ENCODE results near the gene STXBP2.
"Not testable (repeated sequence)": the region's sequence is repeated elsewhere in the genome, so short reads cannot be mapped to it uniquely, and the experiment has no call there.

DNA sequence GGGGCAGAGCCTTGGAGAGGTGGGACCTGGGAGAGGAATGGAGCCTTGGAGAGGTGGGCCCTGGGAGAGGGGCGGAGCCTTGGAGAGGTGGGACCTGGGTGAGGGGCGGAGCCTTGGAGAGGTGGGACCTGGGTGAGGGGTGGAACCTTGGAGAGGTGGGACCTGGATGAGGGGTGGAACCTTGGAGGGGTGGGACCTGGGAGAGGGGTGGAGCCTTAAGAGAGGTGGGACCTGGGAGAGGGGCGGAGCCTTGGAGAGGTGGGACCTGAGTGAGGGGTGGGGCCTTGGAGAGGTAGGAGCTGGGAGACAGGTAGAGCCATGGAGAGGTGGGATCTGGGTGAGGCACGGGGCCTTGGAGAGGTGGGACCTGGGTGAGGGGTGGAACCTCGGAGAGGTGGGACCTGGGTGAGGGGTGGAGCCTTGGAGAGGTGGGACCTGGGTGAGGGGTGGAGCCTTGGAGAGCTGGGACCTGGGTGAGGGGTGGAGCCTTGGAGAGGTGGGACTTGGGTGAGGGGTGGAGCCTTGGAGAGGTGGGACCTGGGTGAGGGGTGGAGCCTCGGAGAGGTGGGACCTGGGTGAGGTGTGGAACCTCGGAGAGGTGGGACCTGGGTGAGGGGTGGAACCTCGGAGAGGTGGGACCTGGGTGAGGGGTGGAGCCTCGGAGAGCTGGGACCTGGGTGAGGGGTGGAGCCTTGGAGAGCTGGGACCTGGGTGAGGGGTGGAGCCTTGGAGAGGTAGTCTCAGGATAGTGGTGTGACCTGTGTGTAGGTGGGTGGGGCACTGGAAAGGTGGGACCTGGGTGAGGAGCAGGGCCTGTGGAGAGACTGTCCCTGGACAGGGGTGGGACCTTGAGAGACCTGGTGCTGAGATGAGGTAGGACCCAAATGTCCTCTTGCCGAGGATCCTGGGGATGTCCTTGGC is 7.0 kb downstream of the STXBP2 start:
- TF ChIP-seq, protein P1, sequence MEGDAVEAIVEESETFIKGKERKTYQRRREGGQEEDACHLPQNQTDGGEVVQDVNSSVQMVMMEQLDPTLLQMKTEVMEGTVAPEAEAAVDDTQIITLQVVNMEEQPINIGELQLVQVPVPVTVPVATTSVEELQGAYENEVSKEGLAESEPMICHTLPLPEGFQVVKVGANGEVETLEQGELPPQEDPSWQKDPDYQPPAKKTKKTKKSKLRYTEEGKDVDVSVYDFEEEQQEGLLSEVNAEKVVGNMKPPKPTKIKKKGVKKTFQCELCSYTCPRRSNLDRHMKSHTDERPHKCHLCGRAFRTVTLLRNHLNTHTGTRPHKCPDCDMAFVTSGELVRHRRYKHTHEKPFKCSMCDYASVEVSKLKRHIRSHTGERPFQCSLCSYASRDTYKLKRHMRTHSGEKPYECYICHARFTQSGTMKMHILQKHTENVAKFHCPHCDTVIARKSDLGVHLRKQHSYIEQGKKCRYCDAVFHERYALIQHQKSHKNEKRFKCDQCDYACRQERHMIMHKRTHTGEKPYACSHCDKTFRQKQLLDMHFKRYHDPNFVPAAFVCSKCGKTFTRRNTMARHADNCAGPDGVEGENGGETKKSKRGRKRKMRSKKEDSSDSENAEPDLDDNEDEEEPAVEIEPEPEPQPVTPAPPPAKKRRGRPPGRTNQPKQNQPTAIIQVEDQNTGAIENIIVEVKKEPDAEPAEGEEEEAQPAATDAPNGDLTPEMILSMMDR (IDR thresholded peaks at IDR 0.05): not testable (repeated sequence)
- not testable (repeated sequence) for TF ChIP-seq POLR2A (IDR thresholded peaks at IDR 0.05)
